Measurements from ENCODE around the gene CLTC.

The CLTC gene

DNA sequence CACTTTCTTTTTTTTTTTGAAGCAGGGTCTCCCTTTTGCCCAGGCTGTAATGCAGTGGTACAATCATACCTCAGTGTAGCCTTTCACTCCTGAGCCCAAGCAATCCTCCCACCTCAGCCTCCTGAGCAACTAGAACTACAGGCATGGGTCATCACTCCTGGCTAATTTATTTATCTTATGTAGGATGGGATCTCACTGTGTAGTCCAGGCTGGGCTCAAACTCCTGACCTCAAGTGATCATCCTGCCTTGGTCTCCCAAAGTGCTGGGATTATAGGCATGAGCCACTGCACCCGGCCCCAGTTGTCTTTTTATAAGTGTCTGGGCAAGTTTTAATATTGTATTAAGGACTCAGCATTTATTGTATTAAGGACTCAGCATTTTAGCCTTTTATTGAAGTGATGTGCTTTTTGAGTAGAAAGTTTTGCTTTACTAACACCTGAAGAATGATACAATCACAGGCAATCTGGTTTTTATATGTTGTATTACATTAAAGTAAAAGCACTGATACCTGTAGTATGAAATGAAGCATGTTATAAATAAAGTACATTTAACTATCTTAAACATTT, 110.7 kb downstream of the CLTC start:
- DNase-seq = no peak

DNA sequence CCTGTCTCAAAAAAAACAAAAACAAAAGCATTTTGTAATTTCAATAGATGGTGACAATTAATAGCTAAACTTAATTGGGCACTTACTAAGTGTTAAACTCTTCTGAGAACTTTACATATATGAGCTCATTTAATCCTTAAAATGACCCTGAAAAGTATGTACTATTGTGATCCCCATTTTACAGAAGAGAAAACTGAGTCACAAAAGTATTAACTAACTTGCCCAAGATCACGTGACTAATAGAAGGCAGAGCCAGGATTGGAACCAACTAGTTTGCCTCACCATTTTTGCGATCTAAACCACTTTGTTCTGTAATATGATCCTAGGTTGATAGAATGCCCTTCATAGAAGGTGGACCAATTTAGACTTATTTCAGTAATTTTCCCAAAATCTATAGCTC, 114.0 kb downstream of the CLTC start:
- no peak for DNase-seq

DNA sequence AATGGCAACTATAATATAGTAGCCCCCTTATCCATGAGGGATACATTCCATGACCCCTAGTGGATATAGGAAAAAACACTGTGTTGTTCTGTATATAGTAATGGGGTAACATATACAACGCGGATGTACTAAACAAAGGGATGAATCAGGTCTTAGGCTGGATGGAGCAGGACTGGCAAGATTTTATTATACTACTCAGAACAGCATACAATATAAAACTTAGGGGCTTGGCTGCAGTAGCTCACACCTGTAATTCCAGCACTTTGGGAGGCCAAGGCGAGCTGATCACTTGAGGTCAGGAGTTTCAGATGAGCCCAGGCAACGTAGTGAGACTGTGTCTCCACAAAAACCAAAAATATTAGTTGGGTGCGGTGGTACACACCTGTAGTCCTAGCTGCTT, 114.5 kb downstream of the CLTC start:
- no peak for DNase-seq

DNA sequence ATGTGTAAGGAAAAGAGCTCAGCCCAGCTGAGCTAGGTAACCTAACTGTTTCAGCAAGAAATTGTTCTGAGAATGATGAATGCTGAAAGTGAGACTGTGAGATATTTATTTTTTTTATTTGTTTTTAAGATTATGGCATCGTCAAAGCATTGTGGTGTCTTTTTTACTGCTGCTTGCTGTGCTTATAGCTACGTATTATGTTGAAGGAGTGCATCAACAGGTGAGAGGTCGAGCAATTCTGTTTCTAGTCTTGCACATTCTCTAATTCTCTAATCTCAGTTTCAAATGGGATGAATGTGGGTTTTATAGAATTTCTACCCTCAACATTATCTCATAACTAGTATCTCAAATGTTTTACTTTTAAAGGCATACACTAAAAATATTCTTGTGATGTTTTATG, 117.6 kb downstream of the CLTC start:
- DNase-seq = no peak

DNA sequence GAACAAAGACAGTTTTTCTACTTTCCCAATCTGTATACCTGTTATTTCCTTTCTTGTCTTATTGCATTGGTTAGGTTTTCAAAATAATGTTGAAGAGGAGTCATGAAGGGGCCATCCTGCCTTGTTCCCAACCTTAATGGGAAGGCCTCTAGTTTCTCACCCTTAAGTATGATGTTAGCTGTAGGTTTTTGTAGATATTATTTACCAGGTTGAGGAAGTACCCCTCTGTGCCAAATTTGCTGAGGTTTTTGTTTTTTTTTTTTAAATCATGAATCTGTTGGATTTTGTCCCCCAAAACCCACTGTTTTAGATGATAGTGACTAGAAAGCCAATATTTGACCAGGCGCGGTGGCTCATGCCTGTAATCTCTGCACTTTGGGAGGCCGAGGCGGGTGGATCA, 124.1 kb downstream of the CLTC start:
- no peak for DNase-seq

DNA sequence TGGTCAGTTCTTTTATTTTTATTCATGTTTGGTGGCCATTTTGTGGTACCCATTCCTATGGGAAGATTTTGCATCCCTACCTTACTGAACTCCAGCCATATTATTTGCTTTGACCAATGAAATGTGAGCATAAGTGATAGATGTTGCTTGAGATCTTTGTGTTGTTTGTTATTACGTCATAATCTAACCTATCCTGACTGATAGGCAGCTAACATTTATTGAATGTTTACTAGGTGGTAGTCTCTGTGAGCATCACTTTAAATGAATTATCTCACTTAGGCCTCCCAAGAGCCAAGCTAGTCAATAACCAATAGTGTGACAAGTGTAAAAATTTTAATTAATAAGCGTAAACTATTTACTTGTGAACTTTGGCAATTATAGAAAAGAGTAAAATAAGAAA, 125.3 kb downstream of the CLTC start:
- no peak for DNase-seq

Measured in NCI-H1436 (cell line).